ENCODE measurements around the gene BANF1.

The BANF1 gene

DNA sequence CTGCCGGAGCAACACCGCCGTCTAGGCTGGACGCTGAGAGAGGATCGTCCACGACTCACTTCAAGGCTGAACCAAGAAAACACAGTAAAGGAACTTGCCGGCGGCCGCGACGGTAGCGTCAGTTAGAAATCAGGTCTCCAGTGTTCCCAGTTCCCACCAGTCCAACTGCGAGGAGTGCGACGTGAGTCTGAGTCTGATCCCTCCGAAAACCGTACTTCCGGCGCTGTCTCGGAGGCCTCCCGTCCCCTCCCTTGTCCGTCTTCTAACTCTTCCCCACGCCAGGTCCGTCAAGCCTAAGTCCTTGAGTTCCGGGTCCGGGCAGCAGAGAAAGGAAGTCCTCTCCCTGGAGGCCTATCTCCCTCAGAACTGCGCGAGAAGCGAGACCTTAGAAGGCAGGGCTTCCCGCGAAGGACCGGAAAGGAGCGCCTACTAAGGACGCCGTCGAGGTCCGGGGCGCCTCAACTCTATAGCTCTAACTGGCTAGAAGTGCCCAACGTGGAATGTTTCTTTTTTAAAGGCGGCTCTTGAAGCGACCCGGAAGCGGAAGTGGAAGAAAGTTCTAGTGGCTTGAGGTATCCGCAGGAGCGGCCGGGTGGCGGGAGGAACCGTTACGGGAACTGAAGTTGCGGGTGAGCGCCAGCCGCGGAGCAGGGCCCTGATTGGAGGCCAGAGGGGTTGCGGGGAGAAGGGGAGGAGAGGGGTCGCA, at the start of gene BANF1, which contains the start of gene EIF1AD:
TSS of gene BANF1 (plus strand) at position 562 of the 706 bp plus-strand sequence. CDS start 748 bp downstream, outside the sequence.
TSS of gene EIF1AD (minus strand) at position 216 of the 706 bp plus-strand sequence. CDS start 1,768 bp downstream, outside the sequence.
- TF ChIP-seq REST (IDR thresholded peaks at IDR 0.05; ENCODE audit: low read depth), result peak; percentile 8; the same call in 1 of the 2 replicates
- TF ChIP-seq, protein P1, sequence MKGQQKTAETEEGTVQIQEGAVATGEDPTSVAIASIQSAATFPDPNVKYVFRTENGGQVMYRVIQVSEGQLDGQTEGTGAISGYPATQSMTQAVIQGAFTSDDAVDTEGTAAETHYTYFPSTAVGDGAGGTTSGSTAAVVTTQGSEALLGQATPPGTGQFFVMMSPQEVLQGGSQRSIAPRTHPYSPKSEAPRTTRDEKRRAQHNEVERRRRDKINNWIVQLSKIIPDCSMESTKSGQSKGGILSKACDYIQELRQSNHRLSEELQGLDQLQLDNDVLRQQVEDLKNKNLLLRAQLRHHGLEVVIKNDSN (IDR thresholded peaks at IDR 0.05), result peak; percentile 68
- TF ChIP-seq TCF12 (IDR thresholded peaks at IDR 0.05; ENCODE audit: low read depth), result peak; percentile 83
- peak; percentile 73; the same call in 1 of the 2 replicates for TF ChIP-seq FOXM1 (IDR thresholded peaks at IDR 0.05; ENCODE audit: borderline replicate concordance, low read depth)
- peak; percentile 40; the same call in 1 of the 2 replicates for TF ChIP-seq NFIC (IDR thresholded peaks at IDR 0.05)
- TF ChIP-seq CEBPB (IDR thresholded peaks at IDR 0.05), result no peak
- TF ChIP-seq RAD21 (IDR thresholded peaks at IDR 0.05; ENCODE audit: low read depth), result peak; percentile 14
- peak; percentile 82 for TF ChIP-seq YY1 (IDR thresholded peaks at IDR 0.05; ENCODE audit: low read depth)
- TF ChIP-seq TEAD4 (IDR thresholded peaks at IDR 0.05), result peak; percentile 34
- no peak for TF ChIP-seq EGR1 (IDR thresholded peaks at IDR 0.05)
- TF ChIP-seq CREB1 (IDR thresholded peaks at IDR 0.05; ENCODE audit: low read depth), result no peak
- no peak for TF ChIP-seq ZBTB7A (IDR thresholded peaks at IDR 0.05; ENCODE audit: low read depth)
- TF ChIP-seq TAF1 (IDR thresholded peaks at IDR 0.05; ENCODE audit: low read depth), result peak; percentile 95
- TF ChIP-seq, protein P2, sequence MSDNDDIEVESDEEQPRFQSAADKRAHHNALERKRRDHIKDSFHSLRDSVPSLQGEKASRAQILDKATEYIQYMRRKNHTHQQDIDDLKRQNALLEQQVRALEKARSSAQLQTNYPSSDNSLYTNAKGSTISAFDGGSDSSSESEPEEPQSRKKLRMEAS (IDR thresholded peaks at IDR 0.05), result peak; percentile 91
- peak; percentile 36; the same call in 1 of the 2 replicates for TF ChIP-seq EP300 (IDR thresholded peaks at IDR 0.05; ENCODE audit: borderline replicate concordance)

- TF ChIP-seq EGR1 (IDR thresholded peaks at IDR 0.05) (no peak), ZBTB7A (IDR thresholded peaks at IDR 0.05; ENCODE audit: low read depth) (no peak), EP300 (IDR thresholded peaks at IDR 0.05; ENCODE audit: borderline replicate concordance) (no peak), REST (IDR thresholded peaks at IDR 0.05; ENCODE audit: low read depth) (no peak), NFIC (IDR thresholded peaks at IDR 0.05) (no peak), FOXM1 (IDR thresholded peaks at IDR 0.05; ENCODE audit: borderline replicate concordance, low read depth) (no peak), RAD21 (IDR thresholded peaks at IDR 0.05; ENCODE audit: low read depth) (no peak), TAF1 (IDR thresholded peaks at IDR 0.05; ENCODE audit: low read depth) (no peak), TCF12 (IDR thresholded peaks at IDR 0.05; ENCODE audit: low read depth) (no peak), YY1 (IDR thresholded peaks at IDR 0.05; ENCODE audit: low read depth) (no peak), TEAD4 (IDR thresholded peaks at IDR 0.05) (no peak), CEBPB (IDR thresholded peaks at IDR 0.05) (no peak)
- TF ChIP-seq, protein P2 (IDR thresholded peaks at IDR 0.05), result no peak
Measured at GRCh38 chr11:65953471-65953870, 48.8 kb upstream of the BANF1 start.

DNA sequence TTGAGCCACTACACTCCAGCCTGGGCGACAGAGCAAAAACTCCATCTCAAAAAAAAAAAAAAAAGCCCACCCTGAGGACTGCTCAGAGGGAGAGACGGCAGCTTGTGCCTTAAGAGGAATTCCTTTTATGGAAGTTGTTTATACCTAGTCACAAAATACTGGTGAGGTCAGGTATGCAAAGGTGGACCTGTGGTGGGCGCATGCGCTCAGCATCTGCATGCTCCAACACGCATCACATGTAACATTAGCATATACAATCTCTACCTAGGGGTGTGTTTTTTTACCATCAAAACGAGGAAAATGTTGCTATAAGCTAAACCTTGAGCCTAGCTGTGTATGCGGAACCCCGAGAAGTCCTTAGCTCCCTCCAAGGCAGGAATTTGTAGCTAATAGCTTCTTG, 47.5 kb upstream of the BANF1 start:
- TF ChIP-seq TAF1 (IDR thresholded peaks at IDR 0.05; ENCODE audit: low read depth) (no peak), TEAD4 (IDR thresholded peaks at IDR 0.05) (no peak), NFIC (IDR thresholded peaks at IDR 0.05) (no peak)

- TF ChIP-seq TCF12 (IDR thresholded peaks at IDR 0.05; ENCODE audit: low read depth) (no peak), EGR1 (IDR thresholded peaks at IDR 0.05) (no peak)
Measured at GRCh38 chr11:65958291-65958690, 44.0 kb upstream of the BANF1 start.

- no peak for TF ChIP-seq RAD21 (IDR thresholded peaks at IDR 0.05; ENCODE audit: low read depth)
- TF ChIP-seq TCF12 (IDR thresholded peaks at IDR 0.05; ENCODE audit: low read depth), result no peak
- TF ChIP-seq FOXM1 (IDR thresholded peaks at IDR 0.05; ENCODE audit: borderline replicate concordance, low read depth), result no peak
- TF ChIP-seq EP300 (IDR thresholded peaks at IDR 0.05; ENCODE audit: borderline replicate concordance), result no peak
- TF ChIP-seq, protein P2 (IDR thresholded peaks at IDR 0.05), result no peak
- no peak for TF ChIP-seq YY1 (IDR thresholded peaks at IDR 0.05; ENCODE audit: low read depth)
- no peak for TF ChIP-seq TEAD4 (IDR thresholded peaks at IDR 0.05)
- no peak for TF ChIP-seq EGR1 (IDR thresholded peaks at IDR 0.05)
- no peak for TF ChIP-seq CEBPB (IDR thresholded peaks at IDR 0.05)
- no peak for TF ChIP-seq CREB1 (IDR thresholded peaks at IDR 0.05; ENCODE audit: low read depth)
- no peak for TF ChIP-seq TAF1 (IDR thresholded peaks at IDR 0.05; ENCODE audit: low read depth)
- TF ChIP-seq REST (IDR thresholded peaks at IDR 0.05; ENCODE audit: low read depth), result no peak
- no peak for TF ChIP-seq ZBTB7A (IDR thresholded peaks at IDR 0.05; ENCODE audit: low read depth)
- TF ChIP-seq, protein P1 (IDR thresholded peaks at IDR 0.05), result no peak
- no peak for TF ChIP-seq NFIC (IDR thresholded peaks at IDR 0.05)
Measured at GRCh38 chr11:65958774-65959420, 43.4 kb upstream of the BANF1 start.
